Tibial artery (tissue), 4 donors: Measurements from ENCODE around the gene RNASEH2A.
A peak's percentile ranks its signal among the peaks of the same experiment; 100 is the strongest.

Experiments
- DNase-seq, 2 donors: peaks; one replicate each; pipeline ENCODE4 v3.0.0-alpha.2; 2019
- H3K27ac ChIP-seq, 2 donors: fragments of 200-600 bp; sonication (generic) in 1 of 2; 1 replicate in 1 of 2; 2 replicates in 1 of 2; pipeline ENCODE4 v1.5.1; 2018 to 2019; ENCODE audit warnings: mild to moderate bottlenecking in 1 of 2
- H3K27me3 ChIP-seq, 2 donors: fragments of 200-600 bp; sonication (generic) in 1 of 2; one replicate each; pipeline versions ENCODE4 v1.5.1 to v1.6.0; 2016 to 2019
- H3K36me3 ChIP-seq, 3 donors: fragments of 200-600 bp; sonication (generic) in 2 of 3; one replicate each; pipeline ENCODE4 v1.5.1; 2016 to 2019; ENCODE audit warnings: mild to moderate bottlenecking in 2 of 3
- H3K4me1 ChIP-seq, 4 donors: fragments of 200-600 bp; sonication (generic) in 2 of 4; 1 replicate in 3 of 4; 2 replicates in 1 of 4; pipeline ENCODE4 v1.5.1; 2016 to 2019
- H3K4me3 ChIP-seq, 2 donors: fragments of 200-600 bp; sonication (generic) in 1 of 2; 1 replicate in 1 of 2; 2 replicates in 1 of 2; pipeline ENCODE4 v1.5.1; 2018 to 2019; ENCODE audit warnings: mild to moderate bottlenecking in 2 of 2
- H3K9me3 ChIP-seq, 3 donors: fragments of 200-600 bp; sonication (generic) in 1 of 3; one replicate each; pipeline ENCODE4 v1.5.1; 2016 to 2019
- CTCF ChIP-seq, 2 experiments: fragments of 200-600 bp in 1 of 2; fragments of 450-650 bp in 1 of 2; IDR thresholded peaks; one replicate each; pipeline ENCODE4 v1.5.1; 2017 to 2019; ENCODE audit warnings: antibody characterized with exemption in 2 of 2, mild to moderate bottlenecking in 1 of 2, moderate library complexity in 1 of 2
- intact Hi-C: fragments of 100-400 bp; cut with DNase I; formaldehyde crosslinking; loops from one replicate; pipeline ENCODE4 v1.15.0; 2023; ENCODE audit warnings: low total_unique reads

The RNASEH2A gene

GRCh38 chr19:12847159-12848139 lies 41.1 kb downstream of the RNASEH2A start:
- H3K4me1 ChIP-seq: peaks cover 0 to 11% (median 6%) of the 10 kb centered on the region in 4 donors
- no peaks in the 10 kb centered on the region for H3K9me3 ChIP-seq
- peaks cover 0 to 56% of the 10 kb centered on the region in 2 donors for H3K27me3 ChIP-seq
- intact Hi-C loops: loop anchor here (5.0 kb wide), 1 partner anchor 80 kb away; no protein-coding TSS in a partner anchor
- H3K27ac ChIP-seq: no peak overlapping the region
- TF ChIP-seq CTCF (IDR thresholded peaks at IDR 0.05): peak; percentile 98 to 99
- peak overlapping the region in 1 of 2 donors; percentile 16 for H3K4me3 ChIP-seq
- no peaks in the 10 kb centered on the region for H3K36me3 ChIP-seq
- DNase-seq: peak; percentile 73 to 84

- no peak for TF ChIP-seq CTCF (IDR thresholded peaks at IDR 0.05)
- no peak overlapping the region for H3K4me3 ChIP-seq
- intact Hi-C loops: no loop called here
- no peaks in the 10 kb centered on the region for H3K4me1 ChIP-seq
- H3K9me3 ChIP-seq: peaks cover 0 to 6% (median 0%) of the 10 kb centered on the region in 3 donors
- peaks cover 0 to 7% of the 10 kb centered on the region in 2 donors for H3K27me3 ChIP-seq
- no peak for DNase-seq
- no peak overlapping the region for H3K27ac ChIP-seq
- no peaks in the 10 kb centered on the region for H3K36me3 ChIP-seq
These were observed 50.3 kb downstream of the RNASEH2A start for GRCh38 chr19:12856653-12857052.

GRCh38 chr19:12858041-12858928 lies 51.9 kb downstream of the RNASEH2A start:
- TF ChIP-seq CTCF (IDR thresholded peaks at IDR 0.05): no peak
- intact Hi-C loops: no loop called here
- H3K4me3 ChIP-seq: no peak overlapping the region
- no peak overlapping the region for H3K27ac ChIP-seq
- no peaks in the 10 kb centered on the region for H3K4me1 ChIP-seq
- no peak for DNase-seq
- no peaks in the 10 kb centered on the region for H3K36me3 ChIP-seq
- H3K27me3 ChIP-seq: no peaks in the 10 kb centered on the region
- H3K9me3 ChIP-seq: peaks cover 0 to 6% (median 0%) of the 10 kb centered on the region in 3 donors

GRCh38 chr19:12859546-12859945 lies 53.2 kb downstream of the RNASEH2A start:
- no peak for TF ChIP-seq CTCF (IDR thresholded peaks at IDR 0.05)
- H3K4me3 ChIP-seq: no peak overlapping the region
- DNase-seq: no peak
- H3K9me3 ChIP-seq: peaks cover 0 to 6% (median 0%) of the 10 kb centered on the region in 3 donors
- no peaks in the 10 kb centered on the region for H3K36me3 ChIP-seq
- no peaks in the 10 kb centered on the region for H3K27me3 ChIP-seq
- H3K4me1 ChIP-seq: no peaks in the 10 kb centered on the region
- intact Hi-C loops: no loop called here
- no peak overlapping the region for H3K27ac ChIP-seq
